ENCODE measurements around the gene RIN3. TPM values are rescaled to one million over a fixed set of nuclear protein-coding genes. Genes with fewer than 3 reads are reported as not detected.
A peak's percentile ranks its signal among the peaks of the same experiment; 100 is the strongest.

The RIN3 gene
- total RNA-seq, 4 donors from 2014 or later, result 3.0 to 8.7 (median 7.5) TPM

DNA sequence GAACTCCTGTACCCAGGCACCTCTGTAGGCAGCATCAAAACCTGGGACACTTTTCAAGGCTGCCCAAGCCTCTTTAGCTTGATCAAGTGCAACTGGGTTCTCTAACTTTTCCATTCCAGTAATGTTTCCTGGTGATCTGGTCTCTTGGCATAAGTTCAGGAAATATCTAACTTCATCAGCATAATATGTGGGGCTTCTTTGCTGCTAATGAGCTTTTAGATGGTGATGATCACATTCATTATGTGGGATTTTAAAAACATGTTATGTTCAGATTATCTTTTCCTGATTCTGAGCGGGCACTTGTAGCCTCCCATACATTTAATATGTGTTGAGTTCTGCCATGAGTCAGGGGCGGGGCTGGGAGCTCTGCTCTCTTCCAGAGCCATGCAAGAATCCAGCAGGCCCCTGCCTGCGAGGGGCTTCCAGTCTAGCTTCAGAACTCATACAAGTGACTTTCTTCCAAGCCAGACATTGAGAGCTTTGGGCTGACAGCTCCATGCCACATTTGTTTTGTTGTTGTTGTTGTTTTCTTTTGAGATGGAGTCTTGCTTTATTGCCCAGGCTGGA lies 39.5 kb upstream of the RIN3 start:
- no peak for TF ChIP-seq POLR2A (IDR thresholded peaks at IDR 0.05)
- TF ChIP-seq, protein P1, sequence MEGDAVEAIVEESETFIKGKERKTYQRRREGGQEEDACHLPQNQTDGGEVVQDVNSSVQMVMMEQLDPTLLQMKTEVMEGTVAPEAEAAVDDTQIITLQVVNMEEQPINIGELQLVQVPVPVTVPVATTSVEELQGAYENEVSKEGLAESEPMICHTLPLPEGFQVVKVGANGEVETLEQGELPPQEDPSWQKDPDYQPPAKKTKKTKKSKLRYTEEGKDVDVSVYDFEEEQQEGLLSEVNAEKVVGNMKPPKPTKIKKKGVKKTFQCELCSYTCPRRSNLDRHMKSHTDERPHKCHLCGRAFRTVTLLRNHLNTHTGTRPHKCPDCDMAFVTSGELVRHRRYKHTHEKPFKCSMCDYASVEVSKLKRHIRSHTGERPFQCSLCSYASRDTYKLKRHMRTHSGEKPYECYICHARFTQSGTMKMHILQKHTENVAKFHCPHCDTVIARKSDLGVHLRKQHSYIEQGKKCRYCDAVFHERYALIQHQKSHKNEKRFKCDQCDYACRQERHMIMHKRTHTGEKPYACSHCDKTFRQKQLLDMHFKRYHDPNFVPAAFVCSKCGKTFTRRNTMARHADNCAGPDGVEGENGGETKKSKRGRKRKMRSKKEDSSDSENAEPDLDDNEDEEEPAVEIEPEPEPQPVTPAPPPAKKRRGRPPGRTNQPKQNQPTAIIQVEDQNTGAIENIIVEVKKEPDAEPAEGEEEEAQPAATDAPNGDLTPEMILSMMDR (IDR thresholded peaks at IDR 0.05), result no peak
- intact Hi-C loops (cut with DNase I; ENCODE audit: low total_unique reads), result no loop called here
- no peak overlapping the region for H3K4me3 ChIP-seq (ENCODE audit: low read depth, poor library complexity, severe bottlenecking)
- WGBS, 2 donors, result 65 to 87% methylated on average over 3 of the region's 3 CpGs
- DNase-seq (ENCODE audit: low spot score in 2 of 2), result peak in 1 of 2 donors; percentile 39

DNA sequence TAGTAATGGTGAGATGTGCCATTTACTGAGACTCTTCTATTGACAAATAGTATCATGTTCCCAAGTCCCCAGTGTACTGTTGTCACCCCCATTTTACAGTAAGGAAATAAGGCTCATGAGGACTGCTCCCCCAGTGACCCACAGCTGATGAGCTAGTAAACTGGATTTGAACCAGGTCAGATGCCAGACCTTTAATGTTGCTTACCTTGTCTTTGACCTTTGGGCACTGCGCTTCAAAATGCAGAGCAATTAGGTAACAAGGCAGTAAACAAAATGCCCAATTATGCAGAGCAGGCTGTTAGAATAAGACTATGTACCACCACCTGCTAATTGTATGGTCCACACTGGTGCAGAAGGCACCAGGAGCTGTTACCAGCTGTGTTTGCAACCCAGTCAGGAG lies 38.5 kb upstream of the RIN3 start:
- no peak overlapping the region for H3K4me3 ChIP-seq (ENCODE audit: low read depth, poor library complexity, severe bottlenecking)
- TF ChIP-seq POLR2A (IDR thresholded peaks at IDR 0.05), result no peak
- TF ChIP-seq, protein P1 (IDR thresholded peaks at IDR 0.05), result no peak
- intact Hi-C loops (cut with DNase I; ENCODE audit: low total_unique reads), result no loop called here
- 93 to 100% methylated on average over 1 of the region's 1 CpG for WGBS, 2 donors
- DNase-seq (ENCODE audit: low spot score in 2 of 2), result no peak

DNA sequence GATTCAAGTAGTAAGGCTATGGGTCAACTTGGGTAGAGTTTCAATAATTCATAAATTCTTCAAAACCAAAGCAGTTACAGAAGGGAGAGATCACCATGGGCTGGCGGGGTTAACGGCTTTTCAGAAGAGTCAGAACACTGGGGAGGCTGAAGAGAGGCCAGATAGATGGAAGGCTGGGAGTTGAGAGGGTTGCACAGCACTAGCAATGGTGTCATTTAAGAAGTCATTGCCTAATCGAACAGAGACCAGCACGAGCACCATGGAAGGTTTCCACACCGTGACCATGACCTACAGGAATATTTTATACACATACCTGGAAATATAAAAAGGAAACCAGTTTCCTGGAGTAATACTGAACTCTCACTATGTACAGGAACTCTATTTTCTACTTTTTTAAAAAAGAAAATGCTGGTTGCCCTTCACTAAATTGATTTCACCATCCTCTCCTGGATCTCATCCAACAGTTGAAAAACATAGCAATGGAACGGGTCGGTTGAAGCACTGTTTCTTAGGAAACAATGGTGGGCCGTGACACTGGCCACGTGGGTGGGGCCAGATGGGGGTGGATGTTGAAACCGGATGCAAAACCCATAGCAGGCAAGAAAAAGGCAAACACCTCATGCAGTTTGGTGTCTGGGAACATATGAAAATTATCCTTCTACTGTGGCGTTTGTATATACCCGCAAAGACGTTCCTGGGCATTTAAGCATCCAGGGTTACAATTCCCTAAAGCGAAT lies 38.0 kb upstream of the RIN3 start:
- intact Hi-C loops (cut with DNase I; ENCODE audit: low total_unique reads), result no loop called here
- WGBS, 2 donors, result 70 to 72% methylated on average over 14 of the region's 14 CpGs
- no peak for TF ChIP-seq POLR2A (IDR thresholded peaks at IDR 0.05)
- TF ChIP-seq, protein P1 (IDR thresholded peaks at IDR 0.05), result no peak
- H3K4me3 ChIP-seq (ENCODE audit: low read depth, poor library complexity, severe bottlenecking), result no peak overlapping the region
- DNase-seq (ENCODE audit: low spot score in 2 of 2), result peak; percentile 69 to 94

- no peak for DNase-seq (ENCODE audit: low spot score in 2 of 2)
- TF ChIP-seq, protein P1 (IDR thresholded peaks at IDR 0.05), result no peak
- TF ChIP-seq POLR2A (IDR thresholded peaks at IDR 0.05), result no peak
- intact Hi-C loops (cut with DNase I; ENCODE audit: low total_unique reads), result no loop called here
- 84 to 97% methylated on average over 3 of the region's 3 CpGs for WGBS, 2 donors
- no peak overlapping the region for H3K4me3 ChIP-seq (ENCODE audit: low read depth, poor library complexity, severe bottlenecking)
Observed at GRCh38 chr14:92480856-92481255, 32.7 kb upstream of the RIN3 start.

DNA sequence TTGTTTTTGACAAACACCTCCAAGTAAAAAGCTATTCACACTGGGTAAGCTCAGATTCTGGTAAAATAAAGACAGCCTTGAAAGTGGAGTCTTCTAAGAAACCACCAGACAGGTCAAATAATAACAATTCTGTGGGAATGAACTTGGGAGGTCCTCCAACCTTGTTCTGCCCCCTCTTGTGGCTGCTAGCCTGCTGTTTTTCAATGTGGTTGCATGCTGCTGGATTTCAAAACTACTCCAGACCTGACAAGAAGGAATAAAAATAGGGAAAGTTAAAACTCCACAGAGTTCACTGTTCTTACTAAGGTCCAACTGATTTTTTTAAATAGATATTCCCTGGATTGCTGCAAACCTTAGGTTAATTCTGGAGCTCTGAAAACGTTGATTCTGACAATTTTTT lies 32.2 kb upstream of the RIN3 start:
- no peak overlapping the region for H3K4me3 ChIP-seq (ENCODE audit: low read depth, poor library complexity, severe bottlenecking)
- WGBS, 2 donors, result 37 to 41% methylated on average over 1 of the region's 1 CpG
- no peak for DNase-seq (ENCODE audit: low spot score in 2 of 2)
- intact Hi-C loops (cut with DNase I; ENCODE audit: low total_unique reads), result no loop called here
- no peak for TF ChIP-seq POLR2A (IDR thresholded peaks at IDR 0.05)
- TF ChIP-seq, protein P1 (IDR thresholded peaks at IDR 0.05), result no peak
